ENCODE results near the gene CALML5. TPM values are rescaled to one million over a fixed set of nuclear protein-coding genes. Genes with fewer than 3 reads are reported as not detected.

Gene CALML5
- total and polyA plus RNA-seq, 9 of the 15 experiments (the other 6 are each of a cell fraction or from before 2014, with no cell fraction given): not detected

- no peak for TF ChIP-seq ZNF644 (tag; IDR thresholded peaks at IDR 0.05; ENCODE audit: low read depth)
- no peak for TF ChIP-seq MED1 (CRISPR knock-in tag; IDR thresholded peaks at IDR 0.05; ENCODE audit: borderline replicate concordance)
- no peak for TF ChIP-seq MXD1 (CRISPR knock-in tag; IDR thresholded peaks at IDR 0.05; ENCODE audit: borderline replicate concordance, poor library complexity, severe bottlenecking)
- no peak for TF ChIP-seq GATAD2A (IDR thresholded peaks at IDR 0.05)
- no peak for TF ChIP-seq TAF9B (IDR thresholded peaks at IDR 0.05; ENCODE audit: partially characterized antibody)
- TF ChIP-seq DMBX1 (CRISPR knock-in tag; IDR thresholded peaks at IDR 0.05; ENCODE audit: borderline replicate concordance): no peak
- no peak for TF ChIP-seq ZBTB1 (CRISPR knock-in tag; IDR thresholded peaks at IDR 0.05; ENCODE audit: borderline replicate concordance, low read depth)
- no peak for TF ChIP-seq PTTG1 (tag; IDR thresholded peaks at IDR 0.05; ENCODE audit: low read depth)
- TF ChIP-seq ZBTB9 (CRISPR knock-in tag; IDR thresholded peaks at IDR 0.05): no peak
- peak; percentile 35; the same call in 1 of the 2 replicates for TF ChIP-seq SUPT5H (IDR thresholded peaks at IDR 0.05)
- no peak for TF ChIP-seq TBL1XR1 (IDR thresholded peaks at IDR 0.05; ENCODE audit: low read length in 2 of 2)
- no peak for TF ChIP-seq ELF2 (CRISPR knock-in tag; IDR thresholded peaks at IDR 0.05)
- TF ChIP-seq IRF1 (CRISPR knock-in tag; IDR thresholded peaks at IDR 0.05; ENCODE audit: borderline replicate concordance): no peak
- no peak for TF ChIP-seq YY1 (IDR thresholded peaks at IDR 0.05; ENCODE audit: borderline replicate concordance in 1 of 3, control insufficient read depth in 1 of 3, extremely low read depth in 1 of 3, insufficient read depth in 3 of 3, insufficient read length in 1 of 3, insufficient replicate concordance in 2 of 3, low read depth in 1 of 3, low read length in 2 of 3)
- TF ChIP-seq ATF6 (CRISPR knock-in tag; IDR thresholded peaks at IDR 0.05): no peak
- TF ChIP-seq TCFL5 (CRISPR knock-in tag; conservative IDR thresholded peaks at IDR 0.05): no peak
- no peak for TF ChIP-seq HDAC2 (IDR thresholded peaks at IDR 0.05)
- no peak for TF ChIP-seq ZNF445 (CRISPR knock-in tag; IDR thresholded peaks at IDR 0.05; ENCODE audit: low read depth)
- TF ChIP-seq MAFG (tag; conservative IDR thresholded peaks at IDR 0.05): peak; percentile 69
- TF ChIP-seq FOXO4 (CRISPR knock-in tag; IDR thresholded peaks at IDR 0.05): no peak
- TF ChIP-seq STAT5A (IDR thresholded peaks at IDR 0.05; ENCODE audit: borderline replicate concordance, low read length): no peak
- no peak for TF ChIP-seq ZNF75A (CRISPR knock-in tag; IDR thresholded peaks at IDR 0.05)
- no peak for TF ChIP-seq ZNF263 (CRISPR knock-in tag; IDR thresholded peaks at IDR 0.05; ENCODE audit: borderline replicate concordance)
- no peak for TF ChIP-seq ZNF133 (CRISPR knock-in tag; IDR thresholded peaks at IDR 0.05)
Measured at GRCh38 chr10:5458425-5458824, 40.9 kb downstream of the CALML5 start (continued).
